ENCODE results near the gene CEACAM16.

CEACAM16 gene

DNA sequence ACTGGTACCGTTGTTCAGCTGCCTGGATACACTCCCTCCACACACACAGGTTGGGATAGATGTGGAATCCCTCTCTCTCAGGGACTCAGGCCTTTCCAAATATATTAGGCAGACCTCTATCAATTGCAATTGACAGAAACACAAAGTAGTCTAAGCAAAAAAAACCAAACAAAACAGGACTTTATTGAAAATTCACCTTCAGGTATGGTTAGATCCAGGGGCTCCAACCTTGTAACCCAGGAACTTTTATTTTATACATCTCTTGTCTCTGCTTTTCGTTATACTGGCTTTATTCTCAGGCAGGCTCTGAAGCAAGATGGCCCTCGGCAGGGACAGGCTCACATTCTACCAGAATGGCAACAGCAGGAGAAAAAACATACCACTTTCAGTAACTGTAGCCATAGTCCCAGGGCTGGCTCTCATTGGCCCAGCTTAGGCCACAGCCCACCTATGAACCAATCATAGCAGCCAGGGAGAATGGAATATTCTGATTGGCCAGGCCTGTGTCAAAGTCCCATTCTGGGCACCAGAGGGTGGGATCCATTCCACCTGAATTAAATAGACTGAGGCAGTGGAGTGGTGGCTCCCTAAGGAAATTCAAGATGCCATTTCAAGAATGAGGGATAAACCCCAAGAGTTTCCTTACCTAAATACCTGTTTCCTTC is 40.8 kb upstream of the CEACAM16 start:
- Histone ChIP-seq H3K4me3 (ENCODE audit: low read depth in 1 of 2, low read length in 1 of 2) (no peak overlapping the region), H3K4me1 (ENCODE audit: control insufficient read depth in 1 of 2, insufficient read depth in 1 of 2, low read depth in 1 of 2, low read length in 1 of 2) (peaks cover 0 to 3% of the 10 kb centered on the region in 2 experiments), H3K36me3 (peaks cover 54% of the 10 kb centered on the region), H3K27ac (no peak overlapping the region), H3K9me3 (no peaks in the 10 kb centered on the region), H3K27me3 (no peaks in the 10 kb centered on the region)
- TF ChIP-seq, protein P1, sequence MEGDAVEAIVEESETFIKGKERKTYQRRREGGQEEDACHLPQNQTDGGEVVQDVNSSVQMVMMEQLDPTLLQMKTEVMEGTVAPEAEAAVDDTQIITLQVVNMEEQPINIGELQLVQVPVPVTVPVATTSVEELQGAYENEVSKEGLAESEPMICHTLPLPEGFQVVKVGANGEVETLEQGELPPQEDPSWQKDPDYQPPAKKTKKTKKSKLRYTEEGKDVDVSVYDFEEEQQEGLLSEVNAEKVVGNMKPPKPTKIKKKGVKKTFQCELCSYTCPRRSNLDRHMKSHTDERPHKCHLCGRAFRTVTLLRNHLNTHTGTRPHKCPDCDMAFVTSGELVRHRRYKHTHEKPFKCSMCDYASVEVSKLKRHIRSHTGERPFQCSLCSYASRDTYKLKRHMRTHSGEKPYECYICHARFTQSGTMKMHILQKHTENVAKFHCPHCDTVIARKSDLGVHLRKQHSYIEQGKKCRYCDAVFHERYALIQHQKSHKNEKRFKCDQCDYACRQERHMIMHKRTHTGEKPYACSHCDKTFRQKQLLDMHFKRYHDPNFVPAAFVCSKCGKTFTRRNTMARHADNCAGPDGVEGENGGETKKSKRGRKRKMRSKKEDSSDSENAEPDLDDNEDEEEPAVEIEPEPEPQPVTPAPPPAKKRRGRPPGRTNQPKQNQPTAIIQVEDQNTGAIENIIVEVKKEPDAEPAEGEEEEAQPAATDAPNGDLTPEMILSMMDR (IDR thresholded peaks at IDR 0.05) = no peak

DNA sequence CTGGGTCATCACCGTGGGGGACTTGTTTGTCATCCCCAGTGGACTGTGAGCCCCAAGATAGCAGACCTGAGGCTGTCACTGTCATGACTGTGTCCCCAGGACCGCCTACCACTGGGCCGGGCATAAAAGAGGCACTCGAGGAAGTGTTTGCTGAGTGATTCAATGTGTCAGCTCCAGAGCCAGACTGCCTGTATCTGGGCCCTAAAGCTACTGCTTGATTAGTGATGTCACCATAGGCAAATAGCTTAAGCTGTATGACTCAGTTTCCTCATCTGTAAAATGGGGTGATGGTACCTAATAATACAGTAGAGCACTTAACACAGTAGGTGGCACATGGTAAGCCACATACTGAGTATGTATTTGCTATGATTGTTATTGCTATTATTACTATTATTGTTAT is 38.9 kb upstream of the CEACAM16 start:
- TF ChIP-seq, protein P1 (IDR thresholded peaks at IDR 0.05) = no peak
- H3K27me3 ChIP-seq = no peaks in the 10 kb centered on the region
- H3K27ac ChIP-seq = no peak overlapping the region
- H3K36me3 ChIP-seq = peaks cover 55% of the 10 kb centered on the region
- no peak overlapping the region for H3K4me3 ChIP-seq (ENCODE audit: low read depth in 1 of 2, low read length in 1 of 2)
- H3K4me1 ChIP-seq (ENCODE audit: control insufficient read depth in 1 of 2, insufficient read depth in 1 of 2, low read depth in 1 of 2, low read length in 1 of 2) = no peaks in the 10 kb centered on the region
- no peaks in the 10 kb centered on the region for H3K9me3 ChIP-seq

DNA sequence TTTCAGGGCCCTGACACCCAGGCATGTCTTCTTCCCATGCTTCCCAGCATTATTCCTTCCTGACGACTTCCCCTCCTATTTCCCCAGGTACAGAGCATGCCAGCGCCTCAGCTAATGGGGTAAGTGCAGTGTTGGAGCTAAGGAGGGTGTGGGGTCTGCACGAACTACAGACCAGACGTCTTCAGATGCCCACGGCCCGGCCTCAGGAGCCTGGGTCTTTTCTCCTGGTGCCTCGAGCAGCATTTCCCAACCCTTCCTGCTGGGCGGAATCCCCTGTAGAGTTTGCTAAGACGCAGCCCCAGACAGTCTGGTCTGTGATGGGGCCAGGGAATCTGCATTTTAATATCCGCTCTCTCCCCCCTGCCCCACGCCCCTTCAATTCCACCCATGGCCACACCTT is 37.7 kb upstream of the CEACAM16 start:
- peaks cover 52% of the 10 kb centered on the region for H3K36me3 ChIP-seq
- no peaks in the 10 kb centered on the region for H3K4me1 ChIP-seq (ENCODE audit: control insufficient read depth in 1 of 2, insufficient read depth in 1 of 2, low read depth in 1 of 2, low read length in 1 of 2)
- no peak overlapping the region for H3K27ac ChIP-seq
- no peaks in the 10 kb centered on the region for H3K27me3 ChIP-seq
- no peak overlapping the region for H3K4me3 ChIP-seq (ENCODE audit: low read depth in 1 of 2, low read length in 1 of 2)
- H3K9me3 ChIP-seq = no peaks in the 10 kb centered on the region
- TF ChIP-seq, protein P1 (IDR thresholded peaks at IDR 0.05) = no peak

DNA sequence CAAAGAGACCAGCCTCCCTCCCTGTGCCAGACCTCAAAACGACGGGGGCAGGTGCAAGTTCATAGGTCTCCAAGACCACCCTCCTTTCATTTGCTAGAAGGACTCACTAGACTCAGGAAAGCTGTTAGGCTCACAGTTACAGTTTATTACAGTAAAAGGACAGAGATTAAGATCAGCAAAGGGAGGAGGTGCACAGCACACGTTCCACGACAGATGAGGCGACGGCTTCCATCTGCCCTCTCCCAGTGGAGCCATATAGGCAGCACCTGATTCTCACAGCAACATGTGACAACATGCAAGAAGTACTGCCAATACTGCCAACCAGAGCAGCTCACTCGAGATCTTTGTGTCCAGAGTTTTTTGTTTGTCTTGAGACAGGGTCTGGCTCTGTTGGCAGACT is 37.0 kb upstream of the CEACAM16 start:
- TF ChIP-seq, protein P1 (IDR thresholded peaks at IDR 0.05) = no peak
- no peaks in the 10 kb centered on the region for H3K27me3 ChIP-seq
- no peak overlapping the region for H3K4me3 ChIP-seq (ENCODE audit: low read depth in 1 of 2, low read length in 1 of 2)
- H3K9me3 ChIP-seq = no peaks in the 10 kb centered on the region
- H3K4me1 ChIP-seq (ENCODE audit: control insufficient read depth in 1 of 2, insufficient read depth in 1 of 2, low read depth in 1 of 2, low read length in 1 of 2) = no peaks in the 10 kb centered on the region
- peaks cover 48% of the 10 kb centered on the region for H3K36me3 ChIP-seq
- no peak overlapping the region for H3K27ac ChIP-seq

DNA sequence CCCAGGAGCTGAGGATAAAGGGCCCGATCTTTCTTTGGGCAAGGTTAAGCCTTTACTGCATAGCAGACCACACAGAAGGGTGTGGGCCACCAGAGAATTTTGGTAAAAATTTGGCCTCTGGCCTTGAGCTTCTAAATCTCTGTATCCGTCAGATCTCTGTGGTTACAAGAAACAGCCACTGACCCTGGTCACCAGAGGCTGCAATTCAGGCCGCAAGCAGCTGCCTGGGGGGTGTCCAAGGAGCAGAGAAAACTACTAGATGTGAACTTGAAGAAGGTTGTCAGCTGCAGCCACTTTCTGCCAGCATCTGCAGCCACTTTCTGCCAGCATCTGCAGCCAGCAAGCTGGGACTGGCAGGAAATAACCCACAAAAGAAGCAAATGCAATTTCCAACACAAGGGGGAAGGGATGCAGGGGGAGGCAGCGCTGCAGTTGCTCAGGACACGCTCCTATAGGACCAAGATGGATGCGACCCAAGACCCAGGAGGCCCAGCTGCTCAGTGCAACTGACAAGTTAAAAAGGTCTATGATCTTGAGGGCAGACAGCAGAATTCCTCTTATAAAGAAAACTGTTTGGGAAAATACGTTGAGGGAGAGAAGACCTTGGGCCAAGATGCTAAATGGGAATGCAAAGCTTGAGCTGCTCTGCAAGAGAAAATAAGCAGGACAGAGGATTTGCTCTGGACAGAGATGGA is 36.1 kb upstream of the CEACAM16 start:
- TF ChIP-seq, protein P1 (IDR thresholded peaks at IDR 0.05) = no peak
- no peaks in the 10 kb centered on the region for H3K27me3 ChIP-seq
- no peaks in the 10 kb centered on the region for H3K9me3 ChIP-seq
- H3K27ac ChIP-seq = no peak overlapping the region
- no peaks in the 10 kb centered on the region for H3K4me1 ChIP-seq (ENCODE audit: control insufficient read depth in 1 of 2, insufficient read depth in 1 of 2, low read depth in 1 of 2, low read length in 1 of 2)
- peaks cover 48% of the 10 kb centered on the region for H3K36me3 ChIP-seq
- no peak overlapping the region for H3K4me3 ChIP-seq (ENCODE audit: low read depth in 1 of 2, low read length in 1 of 2)

All from neutrophil (primary cell).